IPS-20b (cell line): ENCODE results near the gene RALGPS1.

ENCODE experiments used
- H3K27ac ChIP-seq: one replicate; pipeline ENCODE4 v1.5.1; 2013; ENCODE audit warnings: low read length
- H3K27me3 ChIP-seq: 2 replicates; pipeline ENCODE4 v1.6.1; 2013; ENCODE audit warnings: mild to moderate bottlenecking, low read length, inconsistent platforms; ENCODE audit not compliant: insufficient read depth
- H3K36me3 ChIP-seq: 2 replicates; pipeline ENCODE4 v1.6.1; 2013; ENCODE audit warnings: low read depth, mild to moderate bottlenecking, inconsistent platforms, low read length, moderate library complexity; ENCODE audit not compliant: insufficient read depth
- H3K4me1 ChIP-seq: 2 replicates; pipeline ENCODE4 v1.6.1; 2013; ENCODE audit warnings: mild to moderate bottlenecking, control low read depth, inconsistent platforms, low read length, moderate library complexity; ENCODE audit not compliant: insufficient read depth
- H3K4me3 ChIP-seq: 2 replicates; pipeline ENCODE4 v1.5.1; 2013; ENCODE audit warnings: mild to moderate bottlenecking, low read length, inconsistent platforms
- H3K9ac ChIP-seq: 2 replicates; pipeline ENCODE4 v1.6.1; 2013; ENCODE audit warnings: low read depth, mild to moderate bottlenecking, inconsistent platforms, low read length, moderate library complexity
- H3K9me3 ChIP-seq: 2 replicates; pipeline ENCODE4 v1.6.1; 2013; ENCODE audit warnings: mild to moderate bottlenecking, low read depth, low read length, inconsistent platforms; ENCODE audit not compliant: insufficient read depth

Gene RALGPS1

GRCh38 chr9:127181595-127182190 is 267.1 kb downstream of the RALGPS1 start:
- H3K9me3 ChIP-seq, result no peaks in the 10 kb centered on the region
- no peak overlapping the region for H3K4me3 ChIP-seq
- H3K4me1 ChIP-seq, result no peaks in the 10 kb centered on the region; the same call in 1 of the 2 replicates
- H3K36me3 ChIP-seq, result no peaks in the 10 kb centered on the region
- H3K27me3 ChIP-seq, result no peaks in the 10 kb centered on the region
- no peak overlapping the region for H3K9ac ChIP-seq
- no peak overlapping the region for H3K27ac ChIP-seq

GRCh38 chr9:127182901-127183746 is 268.5 kb downstream of the RALGPS1 start:
- H3K4me1 ChIP-seq, result no peaks in the 10 kb centered on the region; the same call in 1 of the 2 replicates
- H3K36me3 ChIP-seq, result no peaks in the 10 kb centered on the region
- H3K9me3 ChIP-seq, result no peaks in the 10 kb centered on the region
- no peaks in the 10 kb centered on the region for H3K27me3 ChIP-seq
- no peak overlapping the region for H3K4me3 ChIP-seq
- no peak overlapping the region for H3K9ac ChIP-seq
- no peak overlapping the region for H3K27ac ChIP-seq

GRCh38 chr9:127183814-127184582 is 269.4 kb downstream of the RALGPS1 start:
- Histone ChIP-seq H3K9me3 (no peaks in the 10 kb centered on the region), H3K27me3 (no peaks in the 10 kb centered on the region), H3K4me3 (no peak overlapping the region), H3K4me1 (no peaks in the 10 kb centered on the region; the same call in 1 of the 2 replicates), H3K27ac (no peak overlapping the region), H3K9ac (no peak overlapping the region), H3K36me3 (no peaks in the 10 kb centered on the region)

DNA sequence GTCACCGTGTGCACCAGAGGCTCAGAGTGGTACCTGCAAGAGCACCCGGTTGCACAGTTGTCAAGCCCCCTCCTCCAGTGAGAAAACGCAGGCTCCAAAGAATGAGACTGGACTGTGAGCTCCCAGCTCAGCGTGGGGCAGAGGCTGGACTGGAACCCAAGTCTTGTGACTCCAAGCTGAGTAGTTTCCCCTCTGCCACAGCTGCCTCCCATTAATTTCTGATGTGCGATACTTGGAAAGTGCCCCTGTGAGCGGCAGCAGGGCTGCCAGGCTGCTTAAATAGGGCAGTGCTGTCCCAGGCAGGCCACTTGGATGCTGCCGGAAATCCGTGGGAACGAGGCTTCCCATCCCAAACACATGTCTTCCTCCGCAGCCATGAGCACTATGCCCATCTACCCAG is 270.1 kb downstream of the RALGPS1 start:
- H3K4me1 ChIP-seq, result no peaks in the 10 kb centered on the region; the same call in 1 of the 2 replicates
- H3K36me3 ChIP-seq, result no peaks in the 10 kb centered on the region
- H3K9me3 ChIP-seq, result no peaks in the 10 kb centered on the region
- H3K4me3 ChIP-seq, result no peak overlapping the region
- H3K9ac ChIP-seq, result no peak overlapping the region
- no peak overlapping the region for H3K27ac ChIP-seq
- no peaks in the 10 kb centered on the region for H3K27me3 ChIP-seq

DNA sequence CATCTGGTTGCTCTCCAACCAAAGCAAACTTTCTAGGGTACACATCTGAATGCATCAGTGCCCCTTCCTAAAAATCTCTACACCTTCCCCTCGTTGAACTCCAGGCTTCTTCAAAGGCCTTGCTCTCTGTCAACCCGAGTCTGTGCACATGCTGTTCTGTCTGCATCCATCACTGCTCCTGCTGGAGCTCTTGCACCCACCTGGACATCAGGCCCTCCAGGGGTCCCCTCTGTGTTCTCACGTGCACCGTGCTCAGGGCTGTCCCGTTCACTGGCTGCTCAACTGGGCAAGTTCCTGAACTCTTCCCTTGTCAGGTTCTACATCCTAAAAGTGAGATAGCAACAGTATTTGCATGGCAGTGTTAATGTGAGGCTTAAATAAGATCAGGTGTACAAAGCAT is 270.6 kb downstream of the RALGPS1 start:
- H3K9ac ChIP-seq, result no peak overlapping the region
- no peaks in the 10 kb centered on the region for H3K9me3 ChIP-seq
- H3K27me3 ChIP-seq, result no peaks in the 10 kb centered on the region
- H3K4me3 ChIP-seq, result no peak overlapping the region
- no peak overlapping the region for H3K27ac ChIP-seq
- H3K36me3 ChIP-seq, result no peaks in the 10 kb centered on the region
- no peaks in the 10 kb centered on the region; the same call in 1 of the 2 replicates for H3K4me1 ChIP-seq

GRCh38 chr9:127185931-127186781 is 271.6 kb downstream of the RALGPS1 start:
- Histone ChIP-seq H3K9me3 (no peaks in the 10 kb centered on the region), H3K36me3 (no peaks in the 10 kb centered on the region), H3K9ac (no peak overlapping the region), H3K27me3 (no peaks in the 10 kb centered on the region), H3K4me1 (no peaks in the 10 kb centered on the region; the same call in 1 of the 2 replicates), H3K4me3 (no peak overlapping the region), H3K27ac (no peak overlapping the region)

- Histone ChIP-seq H3K27ac (no peak overlapping the region), H3K4me3 (no peak overlapping the region), H3K27me3 (no peaks in the 10 kb centered on the region), H3K36me3 (no peaks in the 10 kb centered on the region), H3K9ac (no peak overlapping the region), H3K4me1 (no peaks in the 10 kb centered on the region; the same call in 1 of the 2 replicates), H3K9me3 (no peaks in the 10 kb centered on the region)
These were observed 272.2 kb downstream of the RALGPS1 start for GRCh38 chr9:127186806-127187205.

DNA sequence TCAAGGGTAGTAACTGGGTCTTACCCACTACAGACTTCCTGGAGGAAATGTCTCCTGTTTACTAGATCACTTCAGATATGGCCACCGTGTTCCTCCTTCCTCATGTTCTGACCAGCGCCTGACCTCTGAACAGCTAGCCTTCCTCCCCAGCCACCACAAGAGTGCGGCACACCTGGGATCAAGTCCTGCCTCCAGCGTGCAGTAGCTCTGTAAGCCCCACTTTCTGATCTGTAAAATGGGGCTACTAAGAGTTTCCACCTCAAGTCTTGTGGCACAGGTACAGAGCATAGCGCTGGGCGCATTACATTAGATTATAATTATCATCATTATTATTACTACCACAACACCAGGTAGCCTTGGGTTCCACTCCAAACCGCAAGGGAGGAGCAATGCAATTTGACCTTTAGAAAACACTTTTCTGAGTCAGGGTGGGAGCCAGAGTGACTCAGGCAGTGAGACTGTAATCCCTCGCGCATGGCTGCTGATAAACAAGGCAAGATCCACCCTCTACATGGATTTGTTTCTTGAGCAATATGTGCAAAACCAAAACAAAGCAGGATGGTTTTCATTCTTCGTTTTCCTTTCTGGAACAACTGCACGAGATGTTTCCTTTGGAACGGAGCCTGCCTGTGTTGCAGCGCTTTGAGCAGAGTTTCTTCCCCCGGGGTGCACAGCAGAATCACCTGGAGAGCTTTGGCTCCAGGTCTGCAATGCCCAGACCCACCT is 272.8 kb downstream of the RALGPS1 start:
- H3K27ac ChIP-seq, result no peak overlapping the region
- H3K4me3 ChIP-seq, result no peak overlapping the region
- H3K36me3 ChIP-seq, result no peaks in the 10 kb centered on the region
- no peak overlapping the region for H3K9ac ChIP-seq
- no peaks in the 10 kb centered on the region for H3K9me3 ChIP-seq
- H3K4me1 ChIP-seq, result no peaks in the 10 kb centered on the region; the same call in 1 of the 2 replicates
- no peaks in the 10 kb centered on the region for H3K27me3 ChIP-seq

DNA sequence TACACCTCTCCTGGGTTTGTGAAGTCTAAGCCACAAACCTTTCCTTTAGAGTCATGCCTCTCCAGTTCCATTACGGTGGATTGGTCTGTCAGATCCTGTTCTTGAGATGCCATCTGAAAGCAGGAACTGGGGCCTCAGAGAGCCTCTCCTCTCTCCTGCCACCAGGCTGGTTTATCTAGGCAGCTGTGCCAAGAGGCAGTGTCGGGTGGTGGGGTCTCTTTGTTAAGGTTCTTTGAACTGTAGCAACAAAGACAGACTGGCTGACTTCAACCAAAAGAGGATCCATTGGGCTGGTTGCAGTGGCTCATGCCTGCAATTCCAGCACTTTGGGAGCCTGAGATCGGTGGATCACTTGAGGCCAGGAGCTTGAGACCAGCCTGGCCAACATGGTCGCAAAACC is 273.8 kb downstream of the RALGPS1 start:
- no peaks in the 10 kb centered on the region for H3K27me3 ChIP-seq
- H3K9me3 ChIP-seq, result no peaks in the 10 kb centered on the region
- H3K4me3 ChIP-seq, result no peak overlapping the region
- H3K4me1 ChIP-seq, result no peaks in the 10 kb centered on the region; the same call in 1 of the 2 replicates
- no peak overlapping the region for H3K27ac ChIP-seq
- no peaks in the 10 kb centered on the region for H3K36me3 ChIP-seq
- H3K9ac ChIP-seq, result no peak overlapping the region

DNA sequence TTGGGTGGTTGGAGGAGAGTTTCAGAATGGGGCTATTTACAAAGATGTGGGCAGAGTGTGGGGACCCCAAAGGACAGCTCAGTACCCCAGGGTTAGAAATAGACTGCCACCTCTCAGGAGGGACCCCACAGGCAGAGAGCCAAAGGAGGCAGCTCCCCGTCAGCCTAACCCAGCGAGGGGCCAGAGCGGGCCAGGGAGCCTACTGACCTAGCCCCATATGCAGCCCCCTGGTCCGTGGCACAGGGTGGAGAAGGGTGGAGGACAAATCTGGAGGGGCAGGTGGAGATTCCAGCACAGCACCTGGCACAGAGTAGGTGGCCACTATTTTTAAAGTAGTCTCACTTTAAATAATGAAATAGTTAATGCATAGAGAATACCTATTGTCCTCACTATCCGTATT is 275.0 kb downstream of the RALGPS1 start:
- no peaks in the 10 kb centered on the region for H3K36me3 ChIP-seq
- no peaks in the 10 kb centered on the region for H3K4me1 ChIP-seq
- no peaks in the 10 kb centered on the region for H3K27me3 ChIP-seq
- no peak overlapping the region for H3K4me3 ChIP-seq
- H3K9me3 ChIP-seq, result no peaks in the 10 kb centered on the region
- H3K9ac ChIP-seq, result no peak overlapping the region
- H3K27ac ChIP-seq, result no peak overlapping the region
